Adipocyte (in vitro differentiated cells): Measurements from ENCODE around the gene CCDC91.
"Not testable (repeated sequence)": the region's sequence is repeated elsewhere in the genome, so short reads cannot be mapped to it uniquely, and the experiment has no call there.

Source experiments
- DNase-seq: peaks from one replicate; pipeline ENCODE4 v3.0.0-alpha.2; 2015; ENCODE audit warnings: low read depth
- H3K27me3 ChIP-seq: replicated peaks from 2 replicates; pipeline ENCODE4 v1.7.0; 2013; ENCODE audit warnings: mild to moderate bottlenecking, low read length, moderate library complexity; ENCODE audit not compliant: control insufficient read depth, insufficient read depth
- H3K36me3 ChIP-seq: 2 replicates; pipeline ENCODE4 v1.7.0; 2013; ENCODE audit warnings: low read length, mild to moderate bottlenecking, moderate library complexity; ENCODE audit not compliant: control insufficient read depth, insufficient read depth, severe bottlenecking
- H3K4me1 ChIP-seq: 2 replicates; pipeline ENCODE4 v1.7.0; 2013; ENCODE audit warnings: mild to moderate bottlenecking, low read length, moderate library complexity; ENCODE audit not compliant: control insufficient read depth, insufficient read depth
- H3K4me3 ChIP-seq: 2 replicates; pipeline ENCODE4 v1.7.0; 2013; ENCODE audit warnings: mild to moderate bottlenecking, low read length, moderate library complexity
- H3K9ac ChIP-seq: 2 replicates; pipeline ENCODE4 v1.7.0; 2013; ENCODE audit warnings: mild to moderate bottlenecking, low read length, moderate library complexity
- H3K9me3 ChIP-seq: 2 replicates; pipeline ENCODE4 v1.7.0; 2013; ENCODE audit warnings: mild to moderate bottlenecking, low read length, moderate library complexity; ENCODE audit not compliant: control insufficient read depth

Gene CCDC91

GRCh38 chr12:28367993-28368392 lies 177.7 kb downstream of the CCDC91 start:
- DNase-seq = no peak
- Histone ChIP-seq H3K4me1 (no peaks in the 10 kb centered on the region), H3K9me3 (peaks cover 51% of the 10 kb centered on the region), H3K9ac (no peak overlapping the region), H3K4me3 (peak overlapping the region; percentile 37), H3K27me3 (no peaks in the 10 kb centered on the region), H3K36me3 (peaks cover 25% of the 10 kb centered on the region)

- DNase-seq = no peak
- H3K9me3 ChIP-seq = peaks cover 55% of the 10 kb centered on the region
- H3K4me1 ChIP-seq = peaks cover 2% of the 10 kb centered on the region
Measured at GRCh38 chr12:28369483-28369882, 179.2 kb downstream of the CCDC91 start.

GRCh38 chr12:28374556-28374955 lies 184.3 kb downstream of the CCDC91 start:
- DNase-seq = peak; percentile 51
- Histone ChIP-seq H3K9me3 (peaks cover 36% of the 10 kb centered on the region), H3K4me3 (no peak overlapping the region), H3K36me3 (peaks cover 13% of the 10 kb centered on the region), H3K9ac (no peak overlapping the region), H3K27me3 (no peaks in the 10 kb centered on the region), H3K4me1 (peaks cover 16% of the 10 kb centered on the region)

More at GRCh38 chr12:28369483-28369882, 179.2 kb downstream of the CCDC91 start:
- Histone ChIP-seq H3K9ac (no peak overlapping the region), H3K4me3 (no peak overlapping the region), H3K36me3 (peaks cover 25% of the 10 kb centered on the region), H3K27me3 (no peaks in the 10 kb centered on the region)

DNA sequence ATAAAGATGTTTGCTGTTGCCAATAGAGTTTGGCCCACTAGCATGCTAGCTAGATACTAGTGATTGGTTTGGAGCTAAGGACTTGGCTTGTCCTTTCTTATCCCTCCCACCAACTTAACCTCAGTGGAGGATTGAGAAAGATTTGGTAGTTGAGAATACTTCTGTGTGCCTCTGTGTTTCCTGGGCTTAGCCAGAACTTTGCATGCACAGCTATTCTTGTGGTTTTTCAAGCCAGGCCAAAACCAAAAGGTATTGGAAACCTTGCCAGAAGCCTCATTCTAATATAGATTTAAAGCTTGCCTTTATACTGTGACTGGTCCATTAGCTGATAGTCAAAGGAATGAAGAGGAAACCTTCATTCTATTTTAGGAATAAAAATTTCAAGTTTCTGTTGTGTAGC lies 188.5 kb downstream of the CCDC91 start:
- H3K4me3 ChIP-seq = no peak overlapping the region
- H3K36me3 ChIP-seq = no peaks in the 10 kb centered on the region
- peaks cover 16% of the 10 kb centered on the region for H3K4me1 ChIP-seq
- H3K27me3 ChIP-seq = no peaks in the 10 kb centered on the region
- H3K9me3 ChIP-seq = no peaks in the 10 kb centered on the region
- no peak overlapping the region for H3K9ac ChIP-seq
- DNase-seq = peak; percentile 52

GRCh38 chr12:28379779-28380178 lies 189.5 kb downstream of the CCDC91 start:
- not testable (repeated sequence) for H3K27me3 ChIP-seq, H3K9me3 ChIP-seq, H3K36me3 ChIP-seq, DNase-seq, H3K9ac ChIP-seq, H3K4me3 ChIP-seq
- H3K4me1 ChIP-seq = peaks cover 10% of the 10 kb centered on the region

GRCh38 chr12:28383368-28383767 lies 193.1 kb downstream of the CCDC91 start:
- peaks cover 5% of the 10 kb centered on the region for H3K9me3 ChIP-seq
- H3K36me3 ChIP-seq = no peaks in the 10 kb centered on the region
- H3K27me3 ChIP-seq = no peaks in the 10 kb centered on the region
- H3K4me1 ChIP-seq = peaks cover 6% of the 10 kb centered on the region
- H3K4me3 ChIP-seq = no peak overlapping the region
- DNase-seq = no peak
- no peak overlapping the region for H3K9ac ChIP-seq

DNA sequence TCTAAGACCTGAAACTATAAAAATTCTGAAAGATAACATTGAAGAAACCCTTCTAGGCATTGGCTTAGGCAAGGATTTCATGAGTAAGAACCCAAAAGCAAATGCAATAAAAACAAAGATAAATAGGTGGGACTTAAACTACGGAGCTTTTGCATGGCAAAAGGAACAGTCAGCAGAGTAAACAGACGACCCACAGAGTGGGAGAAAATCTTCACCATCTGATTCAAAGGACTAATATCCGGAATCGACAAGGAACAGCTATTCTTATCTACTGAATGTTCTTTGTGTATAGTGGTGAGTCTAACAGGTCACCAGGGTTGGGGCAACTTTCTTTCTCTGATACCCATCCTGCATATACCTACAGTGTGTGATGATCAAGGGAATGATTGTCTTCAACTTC lies 198.6 kb downstream of the CCDC91 start:
- H3K27me3 ChIP-seq = no peaks in the 10 kb centered on the region
- no peak for DNase-seq
- H3K4me3 ChIP-seq = no peak overlapping the region
- H3K9ac ChIP-seq = no peak overlapping the region
- H3K36me3 ChIP-seq = no peaks in the 10 kb centered on the region
- H3K9me3 ChIP-seq = peaks cover 5% of the 10 kb centered on the region
- H3K4me1 ChIP-seq = peaks cover 20% of the 10 kb centered on the region

- Histone ChIP-seq H3K4me3 (peak overlapping the region; percentile 17), H3K9ac (peak overlapping the region; percentile 3), H3K27me3 (no peaks in the 10 kb centered on the region), H3K9me3 (peaks cover 5% of the 10 kb centered on the region), H3K4me1 (peaks cover 20% of the 10 kb centered on the region), H3K36me3 (peaks cover 3% of the 10 kb centered on the region)
- DNase-seq = peak; percentile 34
Measured at GRCh38 chr12:28390206-28390605, 199.9 kb downstream of the CCDC91 start.

DNA sequence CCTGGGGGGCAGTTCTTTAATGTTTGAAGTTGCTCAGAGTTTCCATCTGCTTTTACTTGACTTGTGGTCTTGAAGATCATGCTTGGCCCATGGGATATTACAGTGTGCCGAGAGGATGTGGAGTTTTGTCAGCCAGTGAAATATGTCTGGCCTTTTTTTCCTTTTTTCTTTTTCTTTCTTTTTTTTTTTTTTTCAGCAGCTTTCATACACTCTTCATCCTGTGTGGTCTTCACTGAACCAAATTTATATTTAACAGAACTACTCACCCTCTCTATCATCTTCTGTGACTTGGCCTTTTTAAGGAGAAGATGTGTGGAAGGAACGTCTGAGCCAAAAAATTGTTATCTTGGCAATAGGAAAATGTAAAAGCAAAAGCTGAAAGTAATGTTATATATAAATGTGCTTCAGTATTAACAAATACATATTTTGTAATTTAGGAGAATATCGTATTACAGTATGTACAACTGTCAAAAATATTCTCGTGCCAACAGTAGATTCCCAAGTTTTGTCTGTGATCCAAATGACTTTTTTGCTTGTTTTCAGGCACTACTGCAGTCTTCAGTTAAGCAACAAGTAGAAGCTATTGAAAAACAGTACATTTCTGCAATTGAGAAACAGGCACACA lies 200.6 kb downstream of the CCDC91 start:
- peaks cover 5% of the 10 kb centered on the region for H3K36me3 ChIP-seq
- H3K27me3 ChIP-seq = no peaks in the 10 kb centered on the region
- H3K9ac ChIP-seq = peak overlapping the region; percentile 3
- H3K4me1 ChIP-seq = peaks cover 20% of the 10 kb centered on the region
- peak overlapping the region; percentile 17 for H3K4me3 ChIP-seq
- DNase-seq = peak; percentile 89
- peaks cover 5% of the 10 kb centered on the region for H3K9me3 ChIP-seq

DNA sequence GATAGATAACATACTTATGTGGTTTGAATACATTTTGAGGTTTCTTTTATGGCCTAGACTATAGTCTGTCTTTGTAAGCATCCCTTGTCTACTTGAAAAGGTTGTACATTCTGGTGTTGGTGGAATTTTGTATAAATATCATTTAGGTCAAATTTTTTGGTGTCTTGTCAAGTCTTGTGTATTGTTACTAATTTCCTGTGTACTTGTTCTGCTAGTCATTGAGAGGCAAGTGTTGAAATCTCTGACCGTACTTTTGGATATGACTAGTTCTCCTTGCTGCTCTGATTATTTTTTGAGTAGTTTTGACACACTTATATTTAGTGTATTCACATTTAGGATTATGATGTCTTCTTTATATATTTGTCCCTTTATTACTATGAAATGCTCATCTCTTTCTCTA lies 219.6 kb downstream of the CCDC91 start:
- Histone ChIP-seq H3K27me3 (no peaks in the 10 kb centered on the region), H3K9me3 (no peaks in the 10 kb centered on the region), H3K9ac (no peak overlapping the region), H3K4me1 (no peaks in the 10 kb centered on the region), H3K36me3 (peaks cover 12% of the 10 kb centered on the region), H3K4me3 (no peak overlapping the region)
- no peak for DNase-seq

DNA sequence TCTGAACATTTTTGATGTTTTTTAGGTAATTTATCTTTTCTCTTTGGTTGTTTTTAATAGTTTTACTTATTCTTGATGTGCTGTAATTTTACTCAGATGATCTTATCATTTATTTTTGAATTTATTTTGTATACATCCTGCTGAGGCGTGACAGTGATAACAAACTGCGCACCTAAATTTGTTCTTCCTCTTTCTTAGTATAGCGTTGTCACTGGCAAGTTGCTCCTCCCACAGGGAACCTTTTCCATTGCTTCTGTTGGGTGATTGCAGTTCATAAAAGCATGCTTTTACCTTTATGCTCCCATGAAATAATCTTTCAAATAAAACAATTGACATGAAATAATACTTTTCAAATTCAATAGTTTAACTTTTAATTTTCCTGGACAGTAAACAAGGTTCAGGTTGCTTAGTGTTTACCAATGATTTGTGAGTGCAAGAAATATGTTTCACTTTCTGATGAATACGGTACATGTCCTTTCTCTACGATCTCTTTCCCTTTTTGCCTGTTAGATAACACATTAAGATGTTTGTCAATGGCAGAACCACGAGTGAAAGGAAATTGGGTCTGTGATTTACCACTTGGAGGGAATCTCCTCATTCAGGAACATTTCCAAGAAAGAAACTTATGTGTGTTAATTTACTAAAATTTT lies 223.3 kb downstream of the CCDC91 start:
- no peak overlapping the region for H3K9ac ChIP-seq
- peaks cover 12% of the 10 kb centered on the region for H3K4me1 ChIP-seq
- DNase-seq = no peak
- no peaks in the 10 kb centered on the region for H3K27me3 ChIP-seq
- no peaks in the 10 kb centered on the region for H3K9me3 ChIP-seq
- H3K36me3 ChIP-seq = peaks cover 7% of the 10 kb centered on the region
- H3K4me3 ChIP-seq = no peak overlapping the region
